H9 (cell line): ENCODE measurements around the gene SNTG2. TPM values are rescaled to one million over a fixed set of nuclear protein-coding genes. Genes with fewer than 3 reads are reported as not detected.

Source experiments
- DNase-seq: peaks from one replicate; pipeline ENCODE4 v3.0.0-alpha.2; 2017
- H2AFZ ChIP-seq: one replicate; pipeline ENCODE4 v1.6.1; 2013; ENCODE audit warnings: mild to moderate bottlenecking, low read length, control low read depth, moderate library complexity
- H2AK5ac ChIP-seq: 2 replicates; pipeline ENCODE4 v1.6.1; 2013; ENCODE audit warnings: low read length, control low read depth, mixed read lengths; ENCODE audit not compliant: insufficient read length
- H2BK120ac ChIP-seq: one replicate; pipeline ENCODE4 v1.6.1; 2013; ENCODE audit warnings: low read depth, mild to moderate bottlenecking, low read length, control low read depth, inconsistent platforms; ENCODE audit not compliant: poor library complexity, severe bottlenecking
- H2BK12ac ChIP-seq: 2 replicates; pipeline ENCODE4 v1.6.1; 2013; ENCODE audit warnings: low read length, control low read depth, mixed read lengths, low read depth; ENCODE audit not compliant: insufficient read length
- H2BK15ac ChIP-seq: 2 replicates; pipeline ENCODE4 v1.6.1; 2013; ENCODE audit warnings: low read depth, low read length, control low read depth
- H2BK20ac ChIP-seq: one replicate; pipeline ENCODE4 v1.6.1; 2013; ENCODE audit warnings: low read depth, mild to moderate bottlenecking, low read length, control low read depth, inconsistent platforms; ENCODE audit not compliant: poor library complexity, severe bottlenecking
- H2BK5ac ChIP-seq: 2 replicates; pipeline ENCODE4 v1.6.1; 2013; ENCODE audit warnings: low read length, control low read depth, mixed read lengths; ENCODE audit not compliant: insufficient read length
- H3K14ac ChIP-seq: 2 replicates; pipeline ENCODE4 v1.6.1; 2013; ENCODE audit warnings: low read length, control low read depth; ENCODE audit not compliant: insufficient read depth
- H3K18ac ChIP-seq: 2 replicates; pipeline ENCODE4 v1.6.1; 2013; ENCODE audit warnings: low read depth, mild to moderate bottlenecking, mixed read lengths, low read length, control low read depth; ENCODE audit not compliant: insufficient read length
- H3K23ac ChIP-seq: 2 replicates; pipeline ENCODE4 v1.6.1; 2013; ENCODE audit warnings: low read length, control low read depth, mixed read lengths, low read depth; ENCODE audit not compliant: insufficient read length
- H3K23me2 ChIP-seq: 2 replicates; pipeline ENCODE4 v1.6.1; 2013; ENCODE audit warnings: low read depth, mild to moderate bottlenecking, mixed read lengths, low read length, control low read depth; ENCODE audit not compliant: insufficient read length, poor library complexity, severe bottlenecking
- H3K27ac ChIP-seq: 2 replicates; pipeline ENCODE4 v1.5.1; 2013; ENCODE audit warnings: low read length, control low read depth, mixed read lengths, low read depth; ENCODE audit not compliant: insufficient read length
- H3K27me3 ChIP-seq: 2 replicates; pipeline ENCODE4 v1.6.1; 2013; ENCODE audit warnings: low read length, control low read depth, inconsistent platforms; ENCODE audit not compliant: insufficient read depth
- H3K4ac ChIP-seq: 2 replicates; pipeline ENCODE4 v1.6.1; 2013; ENCODE audit warnings: low read depth, mild to moderate bottlenecking, control low read depth, inconsistent platforms, low read length, moderate library complexity
- H3K4me1 ChIP-seq: 2 replicates; pipeline ENCODE4 v1.6.1; 2013; ENCODE audit warnings: low read length, control low read depth, inconsistent platforms; ENCODE audit not compliant: insufficient read depth
- H3K4me2 ChIP-seq: 2 replicates; pipeline ENCODE4 v1.6.1; 2013; ENCODE audit warnings: low read length, control low read depth, mixed read lengths; ENCODE audit not compliant: insufficient read length, insufficient read depth
- H3K56ac ChIP-seq: 2 replicates; pipeline ENCODE4 v1.6.1; 2013; ENCODE audit warnings: low read depth, mild to moderate bottlenecking, mixed read lengths, low read length, control low read depth; ENCODE audit not compliant: insufficient read length
- H3K79me1 ChIP-seq: 2 replicates; pipeline ENCODE4 v1.6.1; 2013; ENCODE audit warnings: low read depth, mild to moderate bottlenecking, moderate library complexity, low read length, control low read depth, inconsistent platforms; ENCODE audit not compliant: insufficient read depth, poor library complexity, severe bottlenecking
- H3K79me2 ChIP-seq: 2 replicates; pipeline ENCODE4 v1.6.1; 2013; ENCODE audit warnings: low read length, control low read depth, inconsistent platforms; ENCODE audit not compliant: insufficient read depth
- H3K9ac ChIP-seq: 2 replicates; pipeline ENCODE4 v1.6.1; 2013; ENCODE audit warnings: low read length, control low read depth, mixed read lengths; ENCODE audit not compliant: insufficient read length; ENCODE audit errors: extremely low read depth
- H3K9me3 ChIP-seq: one replicate; pipeline ENCODE4 v1.6.1; 2013; ENCODE audit warnings: low read depth, low read length, inconsistent platforms; ENCODE audit not compliant: control insufficient read depth
- H3T11ph ChIP-seq: one replicate; pipeline ENCODE4 v1.6.1; 2013; ENCODE audit warnings: mild to moderate bottlenecking, low read length, control low read depth, inconsistent platforms
- H4K20me1 ChIP-seq: one replicate; pipeline ENCODE4 v1.6.1; 2013; ENCODE audit not compliant: control insufficient read depth, insufficient read length, insufficient read depth
- H4K5ac ChIP-seq: 2 replicates; pipeline ENCODE4 v1.6.1; 2013; ENCODE audit warnings: low read depth, mild to moderate bottlenecking, mixed read lengths, low read length, control low read depth; ENCODE audit not compliant: insufficient read length
- H4K8ac ChIP-seq: replicated peaks from 2 replicates; pipeline ENCODE4 v1.6.1; 2013; ENCODE audit warnings: low read length, control low read depth, mixed read lengths, low read depth; ENCODE audit not compliant: insufficient read length
- H4K91ac ChIP-seq: 2 replicates; pipeline ENCODE4 v1.6.1; 2013; ENCODE audit warnings: low read depth, mild to moderate bottlenecking, moderate library complexity, mixed read lengths, low read length, control low read depth; ENCODE audit not compliant: insufficient read length
- H3K27ac Mint-ChIP-seq, 3 experiments: 2 replicates in 2 of 3; 3 replicates in 1 of 3; pipeline ENCODE4 v1.8.0; 2020 to 2021; ENCODE audit warnings: mixed read lengths in 3 of 3, mild to moderate bottlenecking in 1 of 3, moderate library complexity in 1 of 3
- H3K27me3 Mint-ChIP-seq: 2 replicates; pipeline ENCODE4 v1.8.0; 2021; ENCODE audit warnings: low read depth, mild to moderate bottlenecking, moderate library complexity, mixed read lengths
- H3K36me3 Mint-ChIP-seq, 3 experiments: 2 replicates in 2 of 3; 3 replicates in 1 of 3; pipeline ENCODE4 v1.8.0; 2020 to 2021; ENCODE audit warnings: low read depth in 3 of 3, mixed read lengths in 3 of 3; ENCODE audit not compliant: insufficient read depth in 1 of 3
- H3K4me1 Mint-ChIP-seq, 2 experiments: 2 replicates each; pipeline ENCODE4 v1.8.0; 2020; ENCODE audit warnings: mixed read lengths in 2 of 2
- H3K4me3 Mint-ChIP-seq, 2 experiments: 2 replicates in 1 of 2; 3 replicates in 1 of 2; pipeline ENCODE4 v1.8.0; 2020 to 2021; ENCODE audit warnings: mild to moderate bottlenecking in 2 of 2, mixed read lengths in 2 of 2, moderate library complexity in 1 of 2
- H3K9me3 Mint-ChIP-seq, 2 experiments: 2 replicates in 1 of 2; 3 replicates in 1 of 2; pipeline ENCODE4 v1.8.0; 2020; ENCODE audit warnings: mild to moderate bottlenecking in 2 of 2, mixed read lengths in 2 of 2, moderate library complexity in 1 of 2
- CTCF ChIP-seq: fragments of 200-600 bp; sonication (generic); conservative IDR thresholded peaks from 3 replicates; pipeline ENCODE4 v1.8.0; 2021; ENCODE audit warnings: antibody characterized with exemption, mild to moderate bottlenecking
- WGBS: extraction: QIAGEN DNeasy Blood & Tissue Kit; methylation state at CpG from one replicate; pipeline ENCODE4 v1.1.7; 2013; ENCODE audit warnings: missing lambda C conversion rate, low lambda C conversion rate, mixed read lengths; ENCODE audit not compliant: insufficient read length; ENCODE audit errors: extremely low coverage; 5-methylcytosine and 5-hydroxymethylcytosine counted together
- total RNA-seq: library from RNA; stranded (reverse); gene quantifications from 2 replicates; pipeline ENCODE4 v1.2.1, GENCODE V29; 2021

SNTG2 gene
- total RNA-seq, 1 experiment from 2014 or later = 13.2 TPM

GRCh38 chr2:1060372-1060771, 109.7 kb downstream of the SNTG2 start:
- no CpG with 5 or more reads among the region's 3 CpGs for WGBS
- no peak overlapping the region for H3T11ph ChIP-seq
- TF ChIP-seq CTCF = no peak
- Mint-ChIP-seq H3K4me1 (peaks cover 6 to 13% of the 10 kb centered on the region in 2 experiments), H3K27me3 (peaks cover 15% of the 10 kb centered on the region), H3K9me3 (no peaks in the 10 kb centered on the region), H3K36me3 (peaks cover 0 to 7% (median 7%) of the 10 kb centered on the region in 3 experiments; a peak in 4 of 7 replicates), H3K4me3 (no peak overlapping the region), H3K27ac (no peak overlapping the region)
- no peak overlapping the region for H3K56ac ChIP-seq
- no peak overlapping the region for H3K14ac ChIP-seq
- H3K9ac ChIP-seq = no peak overlapping the region
- H3K23ac ChIP-seq = no peak overlapping the region
- no peak overlapping the region for H2BK5ac ChIP-seq
- no peak overlapping the region for H2AFZ ChIP-seq
- H4K91ac ChIP-seq = no peak overlapping the region
- no peak overlapping the region for H3K27ac ChIP-seq
- H3K79me2 ChIP-seq = no peaks in the 10 kb centered on the region; the same call in 1 of the 2 replicates
- no peak for DNase-seq
- no peaks in the 10 kb centered on the region for H3K23me2 ChIP-seq
- H3K4me1 ChIP-seq = peaks cover 4% of the 10 kb centered on the region; the same call in 1 of the 2 replicates
- H2BK15ac ChIP-seq = no peak overlapping the region
- H4K20me1 ChIP-seq = no peaks in the 10 kb centered on the region
- H2BK12ac ChIP-seq = no peak overlapping the region
- no peak overlapping the region for H4K5ac ChIP-seq
- no peak overlapping the region for H4K8ac ChIP-seq
- no peak overlapping the region for H3K18ac ChIP-seq
- no peaks in the 10 kb centered on the region for H3K9me3 ChIP-seq
- H2BK120ac ChIP-seq = no peak overlapping the region
- H2BK20ac ChIP-seq = no peak overlapping the region
- H3K4ac ChIP-seq = no peak overlapping the region
- H3K4me2 ChIP-seq = no peak overlapping the region
- no peaks in the 10 kb centered on the region for H3K27me3 ChIP-seq
- H2AK5ac ChIP-seq = no peak overlapping the region
- no peaks in the 10 kb centered on the region for H3K79me1 ChIP-seq
